Right renal pelvis (tissue), 4 donors: ENCODE results near the gene AHRR. TPM values are rescaled to one million over a fixed set of nuclear protein-coding genes. Genes with fewer than 3 reads are reported as not detected.
A peak's percentile ranks its signal among the peaks of the same experiment; 100 is the strongest.
"Not testable (repeated sequence)": the region's sequence is repeated elsewhere in the genome, so short reads cannot be mapped to it uniquely, and the experiment has no call there.

ENCODE experiments used
- DNase-seq, 4 donors: peaks; one replicate each; pipeline ENCODE4 v3.0.0-alpha.2; 2013; ENCODE audit warnings: low read depth in 4 of 4, low spot score in 3 of 4, missing footprints in 1 of 4
- polyA plus RNA-seq, 4 donors: library from polyadenylated mRNA; unstranded; fragments of 120-200 nt; gene quantifications; one replicate each; pipeline ENCODE4 v1.2.1, GENCODE V29; 2013; ENCODE audit not compliant: insufficient read length in 4 of 4

AHRR gene
- polyA plus RNA-seq, 4 donors: 1.8 to 2.9 (median 2.4) TPM

DNA sequence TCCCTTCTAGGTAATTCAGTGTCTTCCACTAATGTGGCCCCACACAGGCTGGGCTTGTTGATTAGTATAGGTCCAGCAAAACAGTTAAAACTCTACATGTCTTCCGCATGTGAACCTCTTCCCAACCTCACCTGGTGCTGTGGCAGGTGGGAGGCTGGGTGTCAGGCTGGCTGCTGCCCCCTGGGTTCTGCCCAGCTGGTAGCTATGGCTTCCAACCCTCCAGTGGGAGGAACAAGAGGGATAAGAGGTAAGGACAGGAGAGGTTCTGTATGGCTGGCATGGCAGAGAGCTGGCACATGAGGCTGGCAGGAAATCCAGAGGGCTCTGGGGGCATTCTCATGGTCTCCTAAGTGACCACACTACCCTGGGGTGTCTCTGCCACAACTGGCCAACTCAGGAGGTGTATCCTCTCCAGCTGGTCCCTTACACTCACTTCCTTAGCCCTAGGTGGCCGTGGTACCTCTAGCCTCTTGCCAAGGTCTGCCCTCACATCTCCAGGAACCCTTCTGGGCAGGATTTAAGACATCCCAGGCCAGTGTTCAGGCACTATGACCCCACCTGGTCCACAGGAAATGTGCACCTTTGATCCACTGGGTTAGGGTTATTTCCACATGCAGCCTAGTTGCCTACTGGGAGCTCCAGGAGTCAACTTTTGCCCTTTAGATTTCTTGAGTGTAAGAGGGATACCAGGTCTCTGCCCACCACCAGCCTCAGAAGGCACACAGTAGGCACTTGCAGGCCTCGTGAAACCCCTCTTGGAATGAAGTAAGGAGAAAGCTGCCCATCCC lies 41.7 kb downstream of the AHRR start:
- no peak for DNase-seq

DNA sequence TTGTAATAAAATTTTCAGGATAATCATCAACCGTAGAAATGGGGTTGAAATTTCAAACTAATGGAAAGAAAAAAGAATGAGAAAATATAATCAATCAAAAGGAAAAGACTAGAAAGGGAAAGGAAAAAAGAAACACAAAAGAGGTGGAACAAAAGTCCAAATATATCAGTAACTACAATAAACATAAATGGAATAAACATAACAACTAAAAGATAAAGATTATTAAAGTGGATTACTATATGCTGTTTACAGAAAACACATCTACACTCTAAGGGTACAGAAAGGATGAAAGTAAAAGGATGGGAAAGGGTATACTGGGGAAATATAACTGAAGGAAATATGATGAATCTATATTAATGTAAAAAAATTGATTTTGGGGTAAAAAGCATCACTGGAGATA lies 43.0 kb downstream of the AHRR start:
- DNase-seq: no peak

DNA sequence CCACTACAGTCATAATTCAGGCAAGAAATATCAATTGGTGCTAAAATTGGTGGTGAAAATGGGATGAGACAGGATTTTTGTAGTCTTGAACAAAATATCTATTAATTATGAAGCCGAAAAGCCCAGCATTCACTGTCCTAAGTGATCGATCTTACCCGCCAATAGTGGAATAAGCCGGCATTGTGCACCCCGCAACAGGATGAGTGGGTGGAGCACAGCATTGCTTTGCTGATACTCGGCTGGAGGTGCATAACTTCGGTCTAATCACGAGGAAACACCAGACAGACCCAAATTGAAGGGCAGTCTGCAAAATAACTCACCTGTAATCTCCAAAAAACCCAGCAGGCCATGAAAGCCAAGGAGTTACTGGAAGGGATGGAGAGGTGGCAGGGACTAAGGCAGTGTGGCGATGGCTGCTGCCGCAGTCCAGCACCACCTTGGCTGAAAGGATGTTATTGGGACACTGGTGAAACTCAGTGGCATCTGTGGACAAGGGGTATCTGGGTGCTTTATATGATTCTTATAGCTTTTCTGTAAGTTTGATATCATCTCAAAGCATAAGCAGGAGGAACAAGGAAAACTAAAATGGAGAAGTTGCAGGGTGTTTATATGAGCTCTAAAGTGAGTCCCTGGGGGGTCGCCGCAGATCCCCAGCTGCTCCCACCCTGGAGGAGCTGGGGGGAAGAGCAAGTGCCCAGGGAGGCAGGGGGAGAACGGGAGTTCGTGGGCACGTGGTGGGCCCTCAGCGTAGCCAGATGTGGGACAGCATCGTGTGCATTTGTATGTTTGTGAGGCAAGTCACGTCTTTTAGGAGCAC lies 45.2 kb downstream of the AHRR start:
- DNase-seq: no peak

DNA sequence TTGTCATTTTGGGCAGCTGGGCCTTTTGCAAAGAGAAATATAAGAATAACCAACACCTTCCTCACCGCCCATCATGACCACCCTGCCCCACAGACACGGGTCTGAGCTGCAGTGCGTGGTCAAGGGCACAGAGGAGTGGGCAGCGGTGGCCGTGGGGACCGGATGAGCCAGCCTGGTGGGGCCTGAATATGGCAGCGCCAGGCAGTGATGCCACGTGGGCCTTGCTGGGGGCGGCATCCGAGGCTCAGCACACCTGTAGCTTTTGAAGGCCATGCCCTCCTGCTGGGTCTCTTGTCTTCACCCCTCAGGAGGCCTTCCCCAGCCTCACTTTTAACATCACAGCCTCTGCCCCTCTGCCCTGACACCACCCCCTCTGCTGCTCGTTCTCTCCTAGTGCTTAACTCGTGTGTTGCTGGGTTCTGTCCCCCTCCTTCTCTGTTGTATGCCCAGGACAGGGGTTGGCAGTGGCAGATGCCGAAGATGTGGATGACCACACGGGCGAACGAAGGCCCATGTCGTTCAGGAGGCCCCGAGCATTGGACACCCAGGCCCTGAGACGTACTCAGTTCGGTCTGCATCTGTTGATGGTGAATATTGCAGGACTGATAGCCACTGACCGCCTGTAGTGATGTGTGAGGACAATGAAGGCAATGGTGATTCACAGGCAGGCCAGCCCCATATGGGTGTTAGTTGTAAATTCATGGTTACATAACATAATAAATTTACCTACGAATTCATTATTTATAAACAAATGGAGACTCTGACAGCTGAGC lies 46.0 kb downstream of the AHRR start:
- no peak for DNase-seq

DNA sequence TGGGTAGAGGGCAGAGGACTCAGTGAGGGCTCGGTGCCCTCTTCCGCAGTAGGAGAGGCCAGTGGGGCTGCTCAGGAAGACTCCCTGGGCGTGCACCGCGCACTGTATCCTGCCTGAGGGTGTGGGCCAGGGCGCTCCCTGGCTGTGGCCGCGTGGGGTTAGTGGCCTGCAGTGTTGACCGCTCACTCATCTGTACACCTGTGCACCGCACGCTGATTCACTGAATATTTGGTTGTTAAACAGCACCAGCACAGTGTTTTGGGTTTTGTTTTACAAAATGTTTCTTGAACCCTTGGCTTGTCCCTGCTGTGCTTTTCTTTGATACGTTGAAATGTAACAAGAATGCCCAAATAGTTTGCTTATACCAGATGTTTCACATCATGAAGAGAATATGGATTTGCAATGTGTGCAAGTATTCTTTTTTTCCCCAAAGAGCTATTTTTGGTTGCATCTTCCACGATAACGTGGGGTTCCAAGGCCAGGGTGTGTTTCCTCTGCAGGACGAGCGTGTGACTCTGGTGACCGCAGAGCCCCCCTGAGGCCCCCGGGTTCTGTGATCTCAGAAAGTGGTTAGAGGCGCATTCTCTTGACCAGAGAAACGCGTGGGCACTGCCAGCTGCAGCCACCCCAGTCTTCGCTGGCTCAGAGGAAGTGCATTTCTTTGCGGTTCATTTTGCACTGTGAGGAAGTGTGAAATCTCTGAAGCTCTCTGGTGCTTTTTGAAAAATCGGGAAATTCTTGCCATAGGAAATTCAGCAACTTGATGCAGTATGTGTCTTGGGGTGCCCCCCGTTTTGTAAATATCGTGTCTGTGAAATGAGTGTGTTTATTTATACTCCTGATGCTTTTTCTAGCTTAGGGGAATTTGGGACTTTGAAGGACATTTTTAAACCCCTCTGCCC lies 46.9 kb downstream of the AHRR start:
- DNase-seq: no peak

DNA sequence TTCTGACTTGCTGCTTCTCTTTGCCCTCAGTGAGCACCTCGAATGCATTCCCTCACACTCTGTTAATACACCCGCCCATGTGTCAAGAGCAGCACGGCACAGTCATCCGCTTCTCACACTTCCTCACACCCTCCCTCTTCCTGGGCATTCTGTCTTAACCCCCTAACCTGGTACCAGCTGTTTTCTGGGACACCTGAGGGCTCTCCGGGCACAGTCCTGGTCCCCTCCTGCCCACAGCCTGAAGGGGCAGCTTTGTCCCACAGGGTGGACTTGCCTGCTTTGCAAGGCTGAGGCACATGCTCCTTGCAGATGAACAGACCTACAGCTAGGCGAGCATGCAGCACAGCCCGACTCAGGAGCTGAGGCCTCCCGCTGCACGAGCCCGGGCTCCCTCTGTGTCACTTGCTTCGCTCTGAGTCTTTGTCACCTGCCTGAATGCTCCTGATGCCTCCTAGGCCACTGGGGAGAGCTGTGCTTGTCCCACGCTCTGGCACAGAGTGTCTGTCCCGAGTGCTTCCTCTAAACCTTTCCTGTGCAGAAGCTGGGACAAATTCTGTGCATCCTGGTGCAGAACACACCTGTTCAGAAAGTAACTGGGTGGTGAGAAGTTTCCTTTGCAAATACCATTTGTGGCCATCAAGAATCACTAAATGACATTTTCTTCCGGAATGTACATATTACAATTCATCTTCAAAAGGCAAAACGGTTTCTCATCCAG lies 47.8 kb downstream of the AHRR start:
- no peak for DNase-seq

DNA sequence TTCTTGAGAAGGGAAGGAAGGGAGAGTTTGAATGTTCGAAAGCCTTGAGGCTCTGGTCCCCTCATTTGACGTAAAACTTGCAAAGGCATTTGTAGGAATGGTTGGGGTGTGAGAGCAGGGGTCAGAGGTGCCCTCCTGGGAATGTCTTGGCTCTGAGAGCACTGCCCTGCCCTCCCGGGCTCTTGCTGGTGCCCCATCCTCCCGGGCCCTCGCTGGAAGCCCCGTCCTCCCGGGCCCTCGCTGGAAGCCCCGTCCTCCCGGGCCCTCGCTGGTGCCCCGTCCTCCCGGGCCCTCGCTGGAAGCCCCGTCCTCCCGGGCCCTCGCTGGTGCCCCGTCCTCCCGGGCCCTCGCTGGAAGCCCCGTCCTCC lies 48.3 kb downstream of the AHRR start:
- not testable (repeated sequence) for DNase-seq

DNA sequence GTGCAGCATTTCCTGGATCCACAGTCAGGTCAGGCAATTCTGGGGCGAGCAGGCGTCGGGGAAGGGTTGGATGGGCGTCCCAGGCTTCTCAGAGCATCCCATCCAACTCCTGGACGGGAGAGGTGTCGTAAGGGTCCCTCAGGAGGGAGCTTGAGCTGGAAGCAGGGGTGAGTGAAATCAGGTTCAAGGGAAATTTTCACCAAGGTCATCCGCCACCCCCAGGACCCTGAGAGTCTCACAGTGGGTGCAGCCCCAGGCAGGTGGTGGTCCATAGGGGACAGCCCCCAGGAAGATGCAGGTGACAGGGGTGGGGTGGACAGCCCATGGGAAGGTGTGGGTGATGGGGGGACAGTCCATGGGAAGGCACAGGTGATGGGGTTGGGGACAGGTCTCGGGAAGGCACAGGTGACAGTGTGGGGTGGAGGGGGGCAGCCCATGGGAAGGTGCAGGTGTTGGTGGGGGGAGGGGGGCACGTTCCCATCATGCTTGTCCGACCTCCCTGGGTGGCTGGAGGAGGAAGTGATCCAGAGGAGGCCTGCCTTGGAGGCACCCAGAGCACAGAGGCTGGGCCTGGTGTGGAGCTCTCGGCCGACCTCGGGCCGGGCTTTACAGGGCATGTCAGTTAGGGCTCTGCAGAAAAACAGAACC lies 48.9 kb downstream of the AHRR start:
- DNase-seq: no peak

DNA sequence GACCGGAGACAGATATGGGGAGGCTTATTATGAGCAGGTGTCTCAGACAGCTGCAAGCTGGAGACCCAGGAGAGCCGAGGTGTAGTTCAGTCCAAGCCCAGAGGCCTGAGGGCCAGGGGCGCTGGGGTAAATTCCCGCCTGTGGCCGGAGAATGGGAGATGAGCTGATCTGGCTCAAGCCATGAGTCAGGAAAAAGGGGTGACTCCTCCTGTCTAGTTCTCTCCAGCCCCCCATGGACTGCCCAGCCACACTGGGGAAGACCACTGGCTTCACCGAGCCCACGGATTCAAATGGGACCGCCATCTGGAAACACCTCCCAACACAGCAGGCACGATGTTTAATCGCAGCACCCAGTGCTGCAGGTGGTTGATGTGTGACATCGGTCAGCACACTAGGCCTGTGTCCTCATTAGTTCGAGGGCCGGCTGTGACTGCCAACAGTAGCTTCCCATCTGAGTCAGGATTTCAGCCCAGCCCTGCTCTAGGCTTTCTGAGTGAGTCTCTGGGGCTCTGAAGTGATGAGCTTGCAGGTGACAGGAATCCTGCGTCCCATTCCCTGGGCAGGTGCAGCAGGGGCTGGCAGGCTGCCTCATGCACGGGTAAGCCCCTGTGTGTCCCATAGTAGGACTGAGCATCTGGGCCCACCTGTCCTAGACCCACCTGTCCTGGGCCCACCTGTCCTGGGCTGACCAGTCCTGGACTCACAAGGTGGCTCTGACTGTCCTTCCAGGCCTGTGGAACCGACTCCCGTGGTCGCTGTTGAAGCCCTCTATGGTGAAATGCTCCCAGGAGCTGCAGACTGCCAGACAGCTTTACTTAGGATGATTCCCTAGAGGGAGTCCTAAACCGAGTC lies 49.7 kb downstream of the AHRR start:
- no peak for DNase-seq

DNA sequence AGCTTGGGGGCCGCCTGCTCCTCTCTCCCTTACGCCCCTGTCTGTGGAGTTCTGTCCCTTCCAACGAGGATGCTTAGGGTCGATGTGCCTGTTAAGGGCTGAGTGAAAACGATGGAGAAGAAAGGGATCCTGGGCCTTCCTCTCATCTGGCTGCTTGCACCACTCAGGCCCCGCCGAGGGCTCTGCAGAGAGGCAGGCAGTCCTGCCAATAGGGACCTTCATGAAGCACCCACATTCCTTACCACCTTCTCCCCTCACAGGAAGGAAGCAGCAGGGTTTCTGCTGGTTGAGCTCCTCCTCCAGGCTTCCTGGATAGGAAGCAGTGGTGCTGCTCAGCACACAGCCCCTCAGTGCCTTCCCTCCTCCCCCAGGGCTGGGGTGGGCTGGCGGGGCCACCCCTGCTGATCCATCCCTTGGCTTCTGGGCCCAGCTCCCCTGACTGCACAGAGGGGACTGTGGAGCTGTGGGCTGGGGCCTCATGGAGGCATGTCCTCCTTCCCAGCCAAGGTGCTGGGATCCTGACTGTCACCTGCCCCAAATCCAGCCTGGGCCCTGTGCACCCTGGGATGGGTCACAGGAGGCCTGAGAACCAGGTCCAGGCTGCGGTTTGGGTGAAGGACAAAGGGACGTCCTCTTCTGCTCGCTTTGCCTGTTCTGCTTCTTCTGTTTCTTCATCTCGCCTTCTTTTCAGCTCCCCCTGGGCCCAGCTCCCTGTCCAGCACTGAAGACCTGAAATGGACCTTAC lies 50.5 kb downstream of the AHRR start:
- DNase-seq: no peak

DNA sequence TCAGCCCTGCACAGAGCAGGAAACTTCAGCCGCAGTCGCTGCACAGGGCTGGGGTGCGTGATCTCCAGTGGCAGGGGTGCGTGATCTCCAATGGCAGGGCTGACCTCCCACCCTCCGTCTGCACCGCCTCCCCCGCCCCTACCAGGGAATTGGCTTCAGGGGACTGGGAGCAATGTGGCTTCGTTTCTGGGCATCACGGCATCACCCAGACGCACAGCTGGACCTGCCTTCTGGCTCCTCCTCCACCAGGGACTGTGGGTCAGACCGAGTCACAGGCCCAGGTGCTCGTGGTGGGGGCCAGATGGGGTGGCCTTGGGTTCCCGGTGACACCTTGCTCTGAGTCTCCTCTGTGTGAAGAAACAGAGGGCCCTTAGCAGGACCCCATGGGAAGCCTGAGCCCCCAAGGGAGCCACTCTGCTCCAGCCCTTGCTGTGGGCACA lies 51.1 kb downstream of the AHRR start:
- DNase-seq: no peak

DNA sequence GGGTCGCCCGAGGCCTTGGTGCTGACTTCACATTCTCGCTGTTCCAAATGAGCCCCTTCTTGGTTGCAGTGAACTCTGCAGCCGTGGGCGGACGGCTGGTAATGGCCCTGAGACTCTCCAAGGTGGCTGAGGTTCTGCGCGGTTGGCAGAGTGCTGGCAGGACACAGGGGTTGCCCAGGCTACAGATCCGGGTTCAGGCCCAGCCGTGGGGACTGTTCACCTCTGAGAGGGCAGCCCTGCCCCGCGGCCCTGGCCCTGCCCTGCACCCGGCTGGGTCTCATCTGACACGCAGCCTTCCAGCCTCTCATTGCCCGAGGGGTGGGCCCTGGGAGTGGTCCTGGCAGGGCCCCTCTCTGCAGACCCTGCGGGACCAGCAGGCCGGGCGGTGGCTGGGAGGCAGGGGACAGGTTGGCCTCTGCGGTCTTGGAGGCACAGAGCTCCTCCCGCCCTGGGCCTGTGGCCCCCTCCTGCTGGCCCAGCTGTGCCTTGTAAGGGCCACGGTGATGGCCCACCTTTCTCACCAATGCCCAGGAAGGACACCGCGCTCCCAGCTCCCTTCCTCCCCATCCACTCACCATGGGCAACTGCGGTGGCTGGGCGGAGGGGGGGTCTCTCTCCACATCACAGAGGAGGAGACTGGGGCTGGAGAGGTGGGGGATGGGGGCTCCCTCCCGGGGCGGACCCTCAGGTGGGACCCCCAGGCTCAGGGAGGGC lies 51.6 kb downstream of the AHRR start:
- DNase-seq: no peak

DNA sequence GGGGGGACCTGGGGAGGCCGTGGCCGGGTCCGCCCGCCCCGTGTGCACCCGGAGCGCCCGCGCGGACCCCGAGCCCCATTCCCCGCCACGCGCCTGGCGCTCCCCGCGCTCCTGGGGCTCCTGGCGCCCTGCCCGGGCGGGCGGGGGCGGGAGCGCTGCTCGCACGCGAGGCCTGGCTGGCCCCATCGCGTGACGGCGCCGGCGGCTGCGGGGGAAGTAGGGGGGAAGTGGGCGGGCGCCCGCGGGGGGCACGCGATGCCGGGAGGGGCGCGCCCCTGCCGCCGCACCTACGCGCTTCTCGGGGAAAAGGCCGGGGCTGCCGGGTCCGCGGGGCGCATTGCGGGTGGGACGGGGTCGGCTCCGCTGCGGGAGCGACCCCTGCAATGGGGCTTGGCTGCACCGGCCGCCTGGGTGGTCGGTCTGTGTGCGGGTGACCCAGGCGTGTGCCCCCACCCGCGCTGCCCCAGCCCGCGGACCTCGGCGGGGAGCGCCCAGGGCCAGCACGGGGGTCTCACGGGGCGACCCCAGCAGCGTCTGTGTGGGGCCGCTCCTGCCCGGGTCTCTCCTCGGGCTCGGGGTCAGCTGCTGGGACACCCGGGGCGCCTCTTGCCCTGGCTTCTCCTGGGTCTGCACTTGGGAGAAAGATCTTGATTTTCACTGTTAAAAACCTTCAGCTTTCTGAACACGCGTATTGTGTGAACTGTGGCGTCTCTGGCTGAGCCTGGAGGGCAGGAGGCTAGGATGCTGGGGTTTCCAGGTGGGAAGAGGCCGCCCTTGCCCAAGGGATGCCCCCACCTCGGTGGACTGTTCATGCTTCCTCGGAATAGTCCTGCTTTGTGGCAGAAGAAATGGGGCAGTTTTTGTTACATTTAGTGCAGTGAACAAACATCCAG lies 52.4 kb downstream of the AHRR start:
- peak in 3 of 4 donors; percentile 28 to 55 (median 44) for DNase-seq

DNA sequence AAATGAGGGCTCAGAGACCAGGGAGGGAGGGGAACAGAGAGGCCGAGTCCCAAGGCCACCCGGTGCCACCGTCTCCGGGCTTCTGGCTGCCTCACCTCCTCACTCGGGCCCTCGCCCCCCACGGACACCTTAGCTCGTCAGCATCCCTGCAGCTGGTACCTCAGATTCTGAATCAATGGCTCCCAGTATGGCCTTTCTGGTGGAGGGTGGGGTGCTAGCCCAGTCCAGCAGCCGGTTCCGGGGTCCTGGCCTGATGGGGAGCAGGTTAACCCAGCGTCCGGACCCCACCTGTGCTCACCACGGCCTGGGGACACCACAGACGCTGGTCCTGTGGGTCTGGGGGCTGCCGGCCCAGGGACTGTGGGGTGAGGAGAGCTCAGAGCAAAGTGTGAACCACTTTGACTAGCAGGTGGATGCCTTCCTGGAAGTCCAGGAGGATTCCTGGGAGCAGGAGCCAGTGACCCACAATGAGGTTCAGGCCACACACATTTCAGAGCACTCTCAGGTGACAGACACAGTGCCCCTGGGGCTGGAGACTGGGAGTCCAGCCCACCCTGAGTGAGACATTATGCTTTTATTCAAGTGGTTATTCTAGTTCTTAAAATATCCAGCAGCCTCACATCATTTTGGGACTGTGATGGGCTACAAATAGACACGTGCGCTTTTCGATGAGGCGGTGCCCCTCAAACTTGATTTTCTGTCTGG lies 53.3 kb downstream of the AHRR start:
- DNase-seq: no peak

DNA sequence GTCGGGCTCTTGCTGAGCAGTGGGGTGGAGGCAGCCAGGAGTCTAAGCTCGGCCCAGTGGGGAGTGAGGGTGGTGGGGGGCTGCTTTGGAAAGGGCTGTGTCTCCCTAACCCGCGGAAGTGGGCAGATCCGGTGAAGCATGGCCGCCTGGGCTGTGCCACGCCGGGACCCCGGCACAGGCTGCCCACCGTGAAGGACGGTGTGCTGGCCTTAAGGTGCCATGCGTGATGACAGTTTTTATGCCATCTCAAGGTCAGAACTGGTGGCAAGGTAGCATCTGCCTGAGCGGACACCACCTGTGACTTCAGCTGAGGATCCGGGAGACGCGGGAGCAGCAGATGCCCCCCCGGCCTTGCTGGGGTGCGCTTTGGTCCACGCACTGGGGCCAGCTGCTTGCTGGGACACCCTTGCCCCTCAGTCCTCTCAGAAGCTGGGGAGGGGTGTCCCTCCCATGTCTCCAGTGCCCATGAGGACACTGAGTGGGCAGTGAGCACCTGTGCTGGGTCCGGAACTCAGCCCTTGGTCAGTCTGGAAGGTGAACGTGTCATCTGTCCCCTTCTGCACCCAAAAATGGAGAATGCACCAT lies 53.9 kb downstream of the AHRR start:
- DNase-seq: no peak
